ENCODE results near the gene CPED1.

GRCh38 chr7:121048195-121048594, 59.7 kb downstream of the CPED1 start:
- TF ChIP-seq CTCF (conservative IDR thresholded peaks at IDR 0.05; ENCODE audit: low read depth, low read length): no peak
- TF ChIP-seq EZH2phosphoT487 (IDR thresholded peaks at IDR 0.05; ENCODE audit: borderline replicate concordance, low read length): no peak

Data from PC-3 (cell line).